Heart left ventricle (tissue), 13 donors: ENCODE measurements around the gene FKBP5.

ENCODE experiments used
- POLR2A ChIP-seq, 2 donors: fragments of 450-650 bp; IDR thresholded peaks; one replicate each; pipeline ENCODE4 v1.6.1; 2017; ENCODE audit warnings: antibody characterized with exemption in 2 of 2, mild to moderate bottlenecking in 2 of 2, moderate library complexity in 2 of 2
- TF ChIP-seq, protein P1 (sequence below), 12 donors: fragments of 200-600 bp; sonication (generic) in 4 of 12; IDR thresholded peaks; one replicate each; pipeline versions ENCODE4 v1.5.0 to v1.8.0; 2018 to 2022; ENCODE audit warnings: antibody characterized with exemption in 12 of 12, mild to moderate bottlenecking in 5 of 12
- donor health status: ischemic (EF 13 %, LVEDD 7.1; RV severe dilation, severe dysfunction).
- donor health status: DM: no; HTN: yes; CAD: no.
- donor health status: DM: no; HTN: no; CAD: no.
- donor health status: ischemic (EF 25% LVEDD 6.9; RV normal size, moderate dysfunction).
- donor health status: ischemic (EF 25% LVEDD 5.7; RV mildly dilated, moderate dysfunction).
- donor health status: ischemic (EF 35%, LVEDD 5.7; RV mildly dilated, moderate dysfunction).
- donor health status: nonischemic (EF 11% LVEDD 7.7; RV severe dilation, severe dysfunction).
- donor health status: DM: yes; HTN: yes; CAD: no.
- donor health status: PGD.
- donor health status: ischemic (EF 29% LVEDD 5.4; RV normal size, mild dysfunction).
- donor health status: nonischemic (EF 23%, LVEDD 6.1; RV moderate dilation, normal function).

DNA sequence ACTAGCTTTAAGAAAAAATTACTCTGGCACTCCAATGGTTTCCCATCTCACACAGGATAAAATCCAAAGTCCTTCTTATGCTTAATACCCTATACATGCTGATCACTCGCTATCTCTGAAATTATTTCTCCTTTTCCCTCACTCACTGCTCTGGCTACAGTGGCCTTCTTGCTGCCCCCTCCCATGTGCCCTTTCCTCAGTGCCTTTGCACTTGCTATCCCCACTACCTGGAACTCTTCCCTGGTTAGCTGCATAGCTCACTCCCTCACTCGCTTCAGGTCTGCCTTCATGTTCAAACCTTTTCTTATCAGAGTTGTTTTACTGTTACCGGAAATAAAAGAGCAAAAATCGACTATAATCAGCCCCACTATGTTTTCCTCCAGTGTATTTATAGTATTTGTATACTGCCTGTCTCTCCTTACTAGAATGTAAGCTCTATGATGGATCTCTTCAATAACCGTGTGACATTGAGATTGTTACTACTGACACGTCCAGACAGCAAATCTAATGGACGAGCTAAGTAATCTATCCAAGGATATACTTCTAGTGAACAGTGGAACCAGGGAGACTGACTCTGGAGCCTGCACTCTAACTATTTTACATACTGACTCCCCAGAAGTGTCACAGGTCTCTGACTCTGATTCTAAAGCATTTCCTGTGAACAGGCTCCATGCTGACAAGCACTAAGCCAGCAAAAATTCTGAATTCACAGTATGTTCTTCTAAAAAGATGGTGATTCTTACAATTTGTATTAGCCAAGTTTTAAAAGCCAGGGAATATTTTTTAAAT, 25.1 kb downstream of the FKBP5 start:
- TF ChIP-seq, protein P1, sequence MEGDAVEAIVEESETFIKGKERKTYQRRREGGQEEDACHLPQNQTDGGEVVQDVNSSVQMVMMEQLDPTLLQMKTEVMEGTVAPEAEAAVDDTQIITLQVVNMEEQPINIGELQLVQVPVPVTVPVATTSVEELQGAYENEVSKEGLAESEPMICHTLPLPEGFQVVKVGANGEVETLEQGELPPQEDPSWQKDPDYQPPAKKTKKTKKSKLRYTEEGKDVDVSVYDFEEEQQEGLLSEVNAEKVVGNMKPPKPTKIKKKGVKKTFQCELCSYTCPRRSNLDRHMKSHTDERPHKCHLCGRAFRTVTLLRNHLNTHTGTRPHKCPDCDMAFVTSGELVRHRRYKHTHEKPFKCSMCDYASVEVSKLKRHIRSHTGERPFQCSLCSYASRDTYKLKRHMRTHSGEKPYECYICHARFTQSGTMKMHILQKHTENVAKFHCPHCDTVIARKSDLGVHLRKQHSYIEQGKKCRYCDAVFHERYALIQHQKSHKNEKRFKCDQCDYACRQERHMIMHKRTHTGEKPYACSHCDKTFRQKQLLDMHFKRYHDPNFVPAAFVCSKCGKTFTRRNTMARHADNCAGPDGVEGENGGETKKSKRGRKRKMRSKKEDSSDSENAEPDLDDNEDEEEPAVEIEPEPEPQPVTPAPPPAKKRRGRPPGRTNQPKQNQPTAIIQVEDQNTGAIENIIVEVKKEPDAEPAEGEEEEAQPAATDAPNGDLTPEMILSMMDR (IDR thresholded peaks at IDR 0.05), result no peak
- no peak for TF ChIP-seq POLR2A (IDR thresholded peaks at IDR 0.05)
